PC-9 (cell line): ENCODE data around the gene BCL2. TPM values are rescaled to one million over a fixed set of nuclear protein-coding genes. Genes with fewer than 3 reads are reported as not detected.

Experiments
- BruUV-seq: library from RNA; stranded (reverse); fragments of 400-500 nt; replicated peaks from 2 replicates; lab custom pipeline; 2021; lab: Mats Ljungman, UMichigan
- CTCF ChIA-PET: fragments of 300-600 bp; sonication (Branson Sonifier 250); formaldehyde crosslinking; loops from one replicate; lab custom pipeline; 2022; ENCODE audit warnings: antibody characterized with exemption; lab: Charles Lee
- POLR2A ChIA-PET: fragments of 300-600 bp; sonication (Branson Sonifier 250); formaldehyde crosslinking; loops from one replicate; lab custom pipeline; 2022; ENCODE audit warnings: antibody characterized with exemption; ENCODE audit not compliant: unreplicated experiment; lab: Charles Lee
- DNase-seq, 2 experiments: peaks; one replicate each; pipeline versions ENCODE4 v3.0.0 to v3.0.0-alpha.2; 2015 to 2022; ENCODE audit warnings: mixed read lengths in 1 of 2
- H2AFZ ChIP-seq: fragments of 200-600 bp; sonication (generic); 2 replicates; pipeline ENCODE4 v1.8.1; 2017; ENCODE audit warnings: antibody characterized with exemption
- H3F3A ChIP-seq: fragments of 200-600 bp; sonication (generic); 2 replicates; pipeline ENCODE4 v1.8.1; 2017; ENCODE audit warnings: antibody characterized with exemption, mild to moderate bottlenecking, low read depth; ENCODE audit not compliant: insufficient read depth
- H3K27ac ChIP-seq: fragments of 200-600 bp; sonication (generic); 2 replicates; pipeline ENCODE4 v1.6.1; 2016; ENCODE audit warnings: mixed run types
- H3K27me3 ChIP-seq: fragments of 200-600 bp; sonication (generic); 2 replicates; pipeline ENCODE4 v1.6.1; 2016; ENCODE audit warnings: low read depth, mixed run types; ENCODE audit not compliant: insufficient read depth
- H3K36me3 ChIP-seq: fragments of 200-600 bp; sonication (generic); 2 replicates; pipeline ENCODE4 v1.6.1; 2016; ENCODE audit warnings: low read depth, mixed run types
- H3K4me1 ChIP-seq: fragments of 200-600 bp; sonication (generic); replicated peaks from 2 replicates; pipeline ENCODE4 v1.6.1; 2016; ENCODE audit warnings: mixed run types; ENCODE audit not compliant: insufficient read depth
- H3K4me2 ChIP-seq: fragments of 200-600 bp; sonication (generic); 2 replicates; pipeline ENCODE4 v1.6.1; 2017; ENCODE audit warnings: mixed run types
- H3K4me3 ChIP-seq: fragments of 200-600 bp; sonication (generic); 2 replicates; pipeline ENCODE4 v1.6.1; 2016; ENCODE audit warnings: mixed run types
- H3K79me2 ChIP-seq: fragments of 200-600 bp; sonication (generic); 2 replicates; pipeline ENCODE4 v1.6.1; 2017; ENCODE audit warnings: low read depth, mixed run types
- H3K9me2 ChIP-seq: fragments of 200-600 bp; sonication (generic); 2 replicates; pipeline ENCODE4 v1.8.1; 2017; ENCODE audit warnings: mild to moderate bottlenecking; ENCODE audit not compliant: insufficient read depth
- H3K9me3 ChIP-seq: fragments of 200-600 bp; sonication (generic); 2 replicates; pipeline ENCODE4 v1.8.1; 2016; ENCODE audit warnings: low read depth; ENCODE audit not compliant: insufficient read depth
- H4K20me1 ChIP-seq: fragments of 200-600 bp; sonication (generic); 2 replicates; pipeline ENCODE4 v1.8.1; 2017; ENCODE audit not compliant: insufficient read depth
- CTCF ChIP-seq: fragments of 200-600 bp; sonication (generic); conservative IDR thresholded peaks from 2 replicates; pipeline ENCODE4 v1.6.1; 2017; ENCODE audit warnings: mixed run types, antibody characterized with exemption, mild to moderate bottlenecking, moderate library complexity
- EZH2 ChIP-seq: fragments of 200-600 bp; sonication (generic); IDR thresholded peaks from 2 replicates; pipeline ENCODE4 v1.8.0; 2017; ENCODE audit warnings: antibody characterized with exemption, low read depth
- intact Hi-C: fragments of 100-400 bp; cut with micrococcal nuclease; formaldehyde crosslinking; loops from one replicate; pipeline ENCODE4 v1.10.0; 2022; ENCODE audit not compliant: unreplicated experiment
- total RNA-seq: library from RNA; stranded (reverse); gene quantifications from 2 replicates; pipeline ENCODE4 v1.2.3, GENCODE V29; 2021

BCL2 gene
- total RNA-seq, 1 experiment from 2014 or later, result 2.0 TPM

- intact Hi-C loops, result loop anchor here (10.0 kb wide), 1 partner anchor 296 kb away; no protein-coding TSS in a partner anchor
- Histone ChIP-seq H3K36me3 (no peaks in the 10 kb centered on the region), H2AFZ (no peak overlapping the region), H3F3A (no peaks in the 10 kb centered on the region), H3K9me3 (no peaks in the 10 kb centered on the region), H3K4me3 (no peak overlapping the region), H3K4me2 (no peak overlapping the region), H3K9me2 (no peaks in the 10 kb centered on the region), H3K79me2 (no peaks in the 10 kb centered on the region), H3K27ac (no peak overlapping the region), H4K20me1 (no peaks in the 10 kb centered on the region), H3K27me3 (no peaks in the 10 kb centered on the region), H3K4me1 (no peaks in the 10 kb centered on the region)
- no TSS peak for BruUV-seq
- ChIA-PET CTCF (no interaction called here), POLR2A (no interaction called here)
- DNase-seq, result no peak
- TF ChIP-seq EZH2 (no peak), CTCF (no peak)
These were observed 180.9 kb downstream of the BCL2 start for GRCh38 chr18:63138436-63139340.

- BruUV-seq, result no TSS peak
- CTCF ChIA-PET, result no interaction called here
- intact Hi-C loops, result loop anchor here (10.0 kb wide), 1 partner anchor 297 kb away; no protein-coding TSS in a partner anchor
These were observed 181.6 kb downstream of the BCL2 start for GRCh38 chr18:63137999-63138435.

GRCh38 chr18:63135101-63135500 is 184.5 kb downstream of the BCL2 start:
- Histone ChIP-seq H3K4me3 (no peak overlapping the region), H4K20me1 (no peaks in the 10 kb centered on the region), H3K79me2 (no peaks in the 10 kb centered on the region), H2AFZ (no peak overlapping the region), H3K27me3 (no peaks in the 10 kb centered on the region), H3K36me3 (no peaks in the 10 kb centered on the region), H3K27ac (no peak overlapping the region), H3K4me2 (no peak overlapping the region), H3K9me3 (no peaks in the 10 kb centered on the region), H3K9me2 (no peaks in the 10 kb centered on the region), H3K4me1 (no peaks in the 10 kb centered on the region), H3F3A (no peaks in the 10 kb centered on the region)
- ChIA-PET POLR2A (no interaction called here), CTCF (no interaction called here)
- no peak for DNase-seq
- BruUV-seq, result no TSS peak
- intact Hi-C loops, result loop anchor here (10.0 kb wide), 1 partner anchor 300 kb away; no protein-coding TSS in a partner anchor
- TF ChIP-seq EZH2, result no peak
- TF ChIP-seq CTCF, result no peak

More at GRCh38 chr18:63137999-63138435, 181.6 kb downstream of the BCL2 start:
- H3K9me3 ChIP-seq, result no peaks in the 10 kb centered on the region
- no peaks in the 10 kb centered on the region for H3K27me3 ChIP-seq
- no peak overlapping the region for H3K27ac ChIP-seq
- no peaks in the 10 kb centered on the region for H3K4me1 ChIP-seq
- H3K4me2 ChIP-seq, result no peak overlapping the region
- no peak for DNase-seq
- H3K4me3 ChIP-seq, result no peak overlapping the region
- no peaks in the 10 kb centered on the region for H3K79me2 ChIP-seq
- POLR2A ChIA-PET, result no interaction called here
- no peaks in the 10 kb centered on the region for H3K9me2 ChIP-seq
- no peaks in the 10 kb centered on the region for H4K20me1 ChIP-seq
- no peak overlapping the region for H2AFZ ChIP-seq
- no peaks in the 10 kb centered on the region for H3F3A ChIP-seq
- H3K36me3 ChIP-seq, result no peaks in the 10 kb centered on the region
- TF ChIP-seq EZH2 (no peak), CTCF (no peak)
